ENCODE measurements around the gene CDK3. TPM values are rescaled to one million over a fixed set of nuclear protein-coding genes. Genes with fewer than 3 reads are reported as not detected.
"Not testable (repeated sequence)": the region's sequence is repeated elsewhere in the genome, so short reads cannot be mapped to it uniquely, and the experiment has no call there.

Gene CDK3
- total RNA-seq, 5 donors from 2014 or later (not counting 1 experiment from before 2014, with no cell fraction given) = 7.5 to 12.1 (median 9.0) TPM

GRCh38 chr17:76044475-76045007 is 43.9 kb downstream of the CDK3 start:
- WGBS (ENCODE audit: insufficient coverage) = 100% methylated on average over 8 of the region's 11 CpGs
- POLR2A ChIA-PET; H3K9me3 ChIP-seq; H3K27me3 ChIP-seq (replicated peaks in 1 of 2; ENCODE audit: control insufficient read depth in 2 of 2, extremely low read depth in 1 of 2, insufficient read depth in 2 of 2, low read length in 1 of 2); H3K27ac Mint-ChIP-seq; H3K4me1 ChIP-seq (ENCODE audit: control insufficient read depth in 1 of 2, extremely low read depth in 1 of 2, insufficient read depth in 2 of 2, low read length in 2 of 2); ATAC-seq (replicated peaks in 1 of 4); CTCF ChIA-PET; DNase-seq; H3K27ac ChIP-seq (ENCODE audit: low read length); H3K9me3 Mint-ChIP-seq; H3K4me3 ChIP-seq (ENCODE audit: control insufficient read depth in 1 of 2, extremely low read depth in 1 of 2, low read length in 1 of 2); H3K4me3 Mint-ChIP-seq; H3K27me3 Mint-ChIP-seq: not testable (repeated sequence)
- Mint-ChIP-seq H3K4me1 (peaks cover 10 to 15% (median 11%) of the 10 kb centered on the region in 3 donors), H3K36me3 (peaks cover 64% of the 10 kb centered on the region)
- H3K36me3 ChIP-seq (ENCODE audit: control insufficient read depth in 2 of 2, extremely low read depth in 1 of 2, insufficient read depth in 1 of 2, low read length in 1 of 2) = peaks cover 45 to 92% of the 10 kb centered on the region in 2 donors

DNA sequence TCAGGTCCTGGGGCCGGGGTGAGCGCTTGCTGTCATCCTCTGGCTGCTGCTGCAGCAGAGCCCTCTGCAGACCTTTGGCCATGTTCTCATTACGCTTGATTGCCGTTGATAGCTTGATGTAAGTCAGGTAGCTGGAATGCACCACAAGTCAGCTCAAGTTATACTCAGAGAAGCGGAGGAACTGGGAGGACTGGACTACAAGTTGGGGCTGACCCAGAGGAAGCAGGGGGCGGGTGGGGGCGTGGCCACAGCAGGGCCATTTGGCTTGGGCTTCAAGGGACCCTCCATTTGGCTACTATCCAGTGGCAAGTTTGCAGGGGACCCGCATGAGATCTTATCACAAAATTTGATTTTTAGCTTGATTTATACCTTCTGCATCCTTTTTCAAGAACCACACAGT is 45.4 kb downstream of the CDK3 start:
- ATAC-seq (replicated peaks in 1 of 4) (no peak), DNase-seq (no peak)
- POLR2A ChIA-PET = interaction anchor here (0.6 kb wide), 2 partner anchors 25 to 62 kb away, joined by 4 to 5 read pairs; no protein-coding TSS in a partner anchor
- H3K27me3 Mint-ChIP-seq = no peaks in the 10 kb centered on the region
- H3K27ac Mint-ChIP-seq = no peak overlapping the region
- no peaks in the 10 kb centered on the region for H3K27me3 ChIP-seq (replicated peaks in 1 of 2; ENCODE audit: control insufficient read depth in 2 of 2, extremely low read depth in 1 of 2, insufficient read depth in 2 of 2, low read length in 1 of 2)
- H3K4me3 ChIP-seq (ENCODE audit: control insufficient read depth in 1 of 2, extremely low read depth in 1 of 2, low read length in 1 of 2) = no peak overlapping the region
- no peaks in the 10 kb centered on the region for H3K9me3 Mint-ChIP-seq
- H3K4me3 Mint-ChIP-seq = no peak overlapping the region
- peaks cover 66% of the 10 kb centered on the region for H3K36me3 Mint-ChIP-seq
- H3K4me1 ChIP-seq (ENCODE audit: control insufficient read depth in 1 of 2, extremely low read depth in 1 of 2, insufficient read depth in 2 of 2, low read length in 2 of 2) = peaks cover 0 to 2% of the 10 kb centered on the region in 2 experiments
- CTCF ChIA-PET = interaction anchor here (0.6 to 0.7 kb wide), 2 partner anchors 93 to 166 kb away, joined by 3 read pairs; no protein-coding TSS in a partner anchor
- 94% methylated on average over 6 of the region's 8 CpGs for whole genome bisulfite sequencing (ENCODE audit: insufficient coverage)
- peaks cover 39 to 92% of the 10 kb centered on the region in 2 donors for H3K36me3 ChIP-seq (ENCODE audit: control insufficient read depth in 2 of 2, extremely low read depth in 1 of 2, insufficient read depth in 1 of 2, low read length in 1 of 2)
- H3K9me3 ChIP-seq = no peaks in the 10 kb centered on the region
- no peak overlapping the region for H3K27ac ChIP-seq (ENCODE audit: low read length)
- H3K4me1 Mint-ChIP-seq = peaks cover 11 to 23% (median 23%) of the 10 kb centered on the region in 3 donors

DNA sequence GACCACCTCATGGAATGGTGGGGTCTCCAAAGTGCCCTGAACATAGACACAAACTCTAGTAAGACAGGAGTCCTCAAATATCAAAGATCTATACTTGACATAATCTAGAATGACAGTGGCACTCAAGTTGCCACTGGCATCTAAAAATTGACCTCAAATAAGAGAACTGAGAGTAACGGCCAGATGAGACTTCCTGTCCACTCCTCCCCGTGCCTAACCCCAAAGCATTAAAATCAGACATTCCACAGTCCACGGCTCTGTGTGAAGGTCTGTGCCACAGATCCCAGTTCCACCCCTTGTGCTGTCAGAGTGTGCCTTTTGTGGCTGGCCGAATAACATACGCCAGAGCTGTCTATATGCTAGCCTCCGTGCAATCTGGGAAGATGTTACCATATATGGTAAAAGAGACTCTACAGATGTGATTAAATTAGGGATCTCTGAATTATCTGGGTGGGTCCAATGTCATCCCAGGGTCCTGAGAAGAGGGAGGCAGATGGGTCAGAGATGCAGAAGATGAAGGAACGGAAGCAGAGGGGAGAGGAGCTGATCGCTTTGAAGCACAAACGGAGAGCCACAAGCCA is 47.5 kb downstream of the CDK3 start:
- Histone ChIP-seq H3K27ac (ENCODE audit: low read length) (no peak overlapping the region), H3K4me1 (ENCODE audit: control insufficient read depth in 1 of 2, extremely low read depth in 1 of 2, insufficient read depth in 2 of 2, low read length in 2 of 2) (peaks cover 0 to 2% of the 10 kb centered on the region in 2 experiments), H3K4me3 (ENCODE audit: control insufficient read depth in 1 of 2, extremely low read depth in 1 of 2, low read length in 1 of 2) (no peak overlapping the region), H3K9me3 (no peaks in the 10 kb centered on the region), H3K27me3 (replicated peaks in 1 of 2; ENCODE audit: control insufficient read depth in 2 of 2, extremely low read depth in 1 of 2, insufficient read depth in 2 of 2, low read length in 1 of 2) (no peaks in the 10 kb centered on the region), H3K36me3 (ENCODE audit: control insufficient read depth in 2 of 2, extremely low read depth in 1 of 2, insufficient read depth in 1 of 2, low read length in 1 of 2) (peaks cover 37 to 91% of the 10 kb centered on the region in 2 donors)
- POLR2A ChIA-PET = no interaction called here
- Mint-ChIP-seq H3K4me1 (peaks cover 11 to 25% (median 23%) of the 10 kb centered on the region in 3 donors), H3K27ac (peak overlapping the region in 1 of 2 donors; percentile 59), H3K36me3 (peaks cover 62% of the 10 kb centered on the region), H3K27me3 (no peaks in the 10 kb centered on the region), H3K9me3 (no peaks in the 10 kb centered on the region), H3K4me3 (no peak overlapping the region)
- ATAC-seq (replicated peaks in 1 of 4) (no peak), DNase-seq (no peak)
- CTCF ChIA-PET = no interaction called here
- WGBS (ENCODE audit: insufficient coverage) = 95% methylated on average over 8 of the region's 9 CpGs

- Histone ChIP-seq H3K27me3 (replicated peaks in 1 of 2; ENCODE audit: control insufficient read depth in 2 of 2, extremely low read depth in 1 of 2, insufficient read depth in 2 of 2, low read length in 1 of 2) (no peaks in the 10 kb centered on the region), H3K27ac (ENCODE audit: low read length) (peak overlapping the region; percentile 26), H3K36me3 (ENCODE audit: control insufficient read depth in 2 of 2, extremely low read depth in 1 of 2, insufficient read depth in 1 of 2, low read length in 1 of 2) (peaks cover 31 to 91% of the 10 kb centered on the region in 2 donors), H3K9me3 (no peaks in the 10 kb centered on the region), H3K4me1 (ENCODE audit: control insufficient read depth in 1 of 2, extremely low read depth in 1 of 2, insufficient read depth in 2 of 2, low read length in 2 of 2) (peaks cover 0 to 2% of the 10 kb centered on the region in 2 experiments), H3K4me3 (ENCODE audit: control insufficient read depth in 1 of 2, extremely low read depth in 1 of 2, low read length in 1 of 2) (no peak overlapping the region)
- peak in 2 of 4 experiments; percentile 27 to 61 for ATAC-seq (replicated peaks in 1 of 4)
- H3K36me3 Mint-ChIP-seq = peaks cover 59% of the 10 kb centered on the region
- POLR2A ChIA-PET = no interaction called here
- WGBS (ENCODE audit: insufficient coverage) = 75% methylated on average over 2 of the region's 9 CpGs
- H3K4me3 Mint-ChIP-seq = no peak overlapping the region
- H3K27me3 Mint-ChIP-seq = no peaks in the 10 kb centered on the region
- H3K9me3 Mint-ChIP-seq = no peaks in the 10 kb centered on the region
- peak overlapping the region; percentile 57 to 59 for H3K27ac Mint-ChIP-seq
- CTCF ChIA-PET = interaction anchor here in 1 of 2 donors (0.6 to 1.2 kb wide), 2 partner anchors 29 to 31 kb away, joined by 3 to 5 read pairs; no protein-coding TSS in a partner anchor
- H3K4me1 Mint-ChIP-seq = peaks cover 11 to 25% (median 23%) of the 10 kb centered on the region in 3 donors
- peak in 1 of 35 experiments; percentile 42 for DNase-seq
Observed at GRCh38 chr17:76048711-76049110, 48.1 kb downstream of the CDK3 start.

DNA sequence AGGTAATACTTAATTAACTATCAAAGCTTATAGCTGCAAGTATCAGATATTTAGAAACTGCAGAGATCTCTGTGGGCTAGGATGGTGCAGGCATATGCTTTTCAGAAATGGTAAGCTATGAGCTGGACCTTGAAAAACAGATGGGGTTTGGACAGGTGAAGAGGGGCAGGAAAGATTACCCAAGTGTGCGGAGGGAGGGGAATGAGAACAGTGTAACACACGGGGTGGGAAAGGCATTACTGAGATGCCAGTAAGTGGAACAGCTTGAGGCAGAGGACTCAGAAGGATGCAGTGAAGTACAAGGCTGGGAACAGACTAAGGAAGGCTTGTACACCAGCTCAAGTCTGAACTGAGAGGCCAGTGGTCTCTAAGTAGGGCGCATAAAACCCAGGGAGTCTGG is 48.6 kb downstream of the CDK3 start:
- H3K27me3 ChIP-seq (replicated peaks in 1 of 2; ENCODE audit: control insufficient read depth in 2 of 2, extremely low read depth in 1 of 2, insufficient read depth in 2 of 2, low read length in 1 of 2) = no peaks in the 10 kb centered on the region
- ATAC-seq (replicated peaks in 1 of 4) = no peak
- ChIA-PET POLR2A (no interaction called here), CTCF (interaction anchor here in 1 of 2 donors (0.6 to 1.2 kb wide), 3 partner anchors 29 to 662 kb away, joined by 3 to 5 read pairs (median 3); no protein-coding TSS in a partner anchor)
- H3K36me3 ChIP-seq (ENCODE audit: control insufficient read depth in 2 of 2, extremely low read depth in 1 of 2, insufficient read depth in 1 of 2, low read length in 1 of 2) = peaks cover 26 to 91% of the 10 kb centered on the region in 2 donors
- Mint-ChIP-seq H3K27ac (peak overlapping the region; percentile 11 to 57), H3K9me3 (no peaks in the 10 kb centered on the region), H3K4me3 (no peak overlapping the region), H3K4me1 (peaks cover 11 to 25% (median 23%) of the 10 kb centered on the region in 3 donors), H3K27me3 (no peaks in the 10 kb centered on the region), H3K36me3 (peaks cover 59% of the 10 kb centered on the region)
- H3K9me3 ChIP-seq = no peaks in the 10 kb centered on the region
- peaks cover 0 to 2% of the 10 kb centered on the region in 2 experiments for H3K4me1 ChIP-seq (ENCODE audit: control insufficient read depth in 1 of 2, extremely low read depth in 1 of 2, insufficient read depth in 2 of 2, low read length in 2 of 2)
- WGBS (ENCODE audit: insufficient coverage) = 94% methylated on average over 2 of the region's 3 CpGs
- DNase-seq = no peak
- H3K4me3 ChIP-seq (ENCODE audit: control insufficient read depth in 1 of 2, extremely low read depth in 1 of 2, low read length in 1 of 2) = no peak overlapping the region
- H3K27ac ChIP-seq (ENCODE audit: low read length) = no peak overlapping the region

- Histone ChIP-seq H3K36me3 (ENCODE audit: control insufficient read depth in 2 of 2, extremely low read depth in 1 of 2, insufficient read depth in 1 of 2, low read length in 1 of 2) (peaks cover 21 to 87% of the 10 kb centered on the region in 2 donors), H3K27me3 (replicated peaks in 1 of 2; ENCODE audit: control insufficient read depth in 2 of 2, extremely low read depth in 1 of 2, insufficient read depth in 2 of 2, low read length in 1 of 2) (no peaks in the 10 kb centered on the region), H3K27ac (ENCODE audit: low read length) (no peak overlapping the region), H3K9me3 (no peaks in the 10 kb centered on the region), H3K4me1 (ENCODE audit: control insufficient read depth in 1 of 2, extremely low read depth in 1 of 2, insufficient read depth in 2 of 2, low read length in 2 of 2) (peaks cover 0 to 2% of the 10 kb centered on the region in 2 experiments), H3K4me3 (ENCODE audit: control insufficient read depth in 1 of 2, extremely low read depth in 1 of 2, low read length in 1 of 2) (no peak overlapping the region)
- Mint-ChIP-seq H3K4me1 (peaks cover 11 to 25% (median 23%) of the 10 kb centered on the region in 3 donors), H3K27me3 (no peaks in the 10 kb centered on the region), H3K4me3 (no peak overlapping the region), H3K9me3 (no peaks in the 10 kb centered on the region), H3K36me3 (peaks cover 53% of the 10 kb centered on the region), H3K27ac (peak overlapping the region in 1 of 2 donors; percentile 49)
- DNase-seq (no peak), ATAC-seq (replicated peaks in 1 of 4) (no peak)
- ChIA-PET POLR2A (interaction anchor here in 1 of 2 donors (0.6 kb wide), 1 partner anchor 149 kb away, joined by 12 read pairs; no protein-coding TSS in a partner anchor), CTCF (interaction anchor here in 1 of 2 donors (0.6 to 1.2 kb wide), 2 partner anchors 30 to 663 kb away, joined by 3 read pairs; no protein-coding TSS in a partner anchor)
- 99% methylated on average over 15 of the region's 15 CpGs for WGBS (ENCODE audit: insufficient coverage)
Observed at GRCh38 chr17:76049836-76050537, 49.3 kb downstream of the CDK3 start.
